Keratinocyte (primary cell): ENCODE results near the gene NIPBL. TPM values are rescaled to one million over a fixed set of nuclear protein-coding genes. Genes with fewer than 3 reads are reported as not detected.

Experiments
- DNase-seq: peaks from one replicate; pipeline ENCODE4 v3.0.0-alpha.2; 2011; ENCODE audit warnings: low read depth, missing footprints, low spot score
- FAIRE-seq: peaks from 2 replicates; lab custom pipeline; 2011; peaks lifted over from hg19 to GRCh38; lab: Jason Lieb, UNC
- H2AFZ ChIP-seq: 2 replicates; pipeline ENCODE4 v1.6.0; 2012; ENCODE audit warnings: low read length, control low read depth, inconsistent platforms; ENCODE audit not compliant: control insufficient read depth
- H3K27ac ChIP-seq: 2 replicates; pipeline ENCODE4 v1.5.1; 2011; ENCODE audit warnings: low read length; ENCODE audit not compliant: control insufficient read depth, insufficient read depth
- H3K27me3 ChIP-seq: 3 replicates; pipeline ENCODE4 v1.6.0; 2011; ENCODE audit warnings: low read length; ENCODE audit not compliant: control insufficient read depth, insufficient read depth; ENCODE audit errors: extremely low read depth
- H3K36me3 ChIP-seq, 2 experiments: 2 replicates in 1 of 2; 3 replicates in 1 of 2; pipeline ENCODE4 v1.5.1; 2011; ENCODE audit warnings: low read length in 2 of 2, mild to moderate bottlenecking in 1 of 2; ENCODE audit not compliant: control insufficient read depth in 2 of 2, insufficient read depth in 2 of 2; ENCODE audit errors: extremely low read depth in 1 of 2
- H3K4me1 ChIP-seq: 3 replicates; pipeline ENCODE4 v1.5.1; 2011; ENCODE audit warnings: low read length; ENCODE audit not compliant: control insufficient read depth, insufficient read depth; ENCODE audit errors: extremely low read depth
- H3K4me2 ChIP-seq: 3 replicates; pipeline ENCODE4 v1.6.0; 2011; ENCODE audit warnings: low read depth, low read length; ENCODE audit not compliant: control insufficient read depth, insufficient read depth; ENCODE audit errors: extremely low read depth
- H3K4me3 ChIP-seq, 3 experiments: fragments of 200-600 bp in 1 of 3; sonication (generic) in 1 of 3; 2 replicates in 2 of 3; 3 replicates in 1 of 3; pipeline ENCODE4 v1.5.1; 2011 to 2016; ENCODE audit warnings: low read length in 3 of 3, mild to moderate bottlenecking in 3 of 3, control low read depth in 2 of 3, inconsistent platforms in 1 of 3, low read depth in 1 of 3, mixed read lengths in 1 of 3, mixed run types in 1 of 3, moderate library complexity in 1 of 3; ENCODE audit not compliant: control insufficient read depth in 2 of 3, insufficient read depth in 2 of 3; ENCODE audit errors: extremely low read depth in 1 of 3
- H3K79me2 ChIP-seq: 2 replicates; pipeline ENCODE4 v1.6.0; 2012; ENCODE audit warnings: low read length; ENCODE audit not compliant: control insufficient read depth, insufficient read depth
- H3K9ac ChIP-seq: 3 replicates; pipeline ENCODE4 v1.6.0; 2011; ENCODE audit warnings: low read length; ENCODE audit not compliant: control insufficient read depth, insufficient read depth; ENCODE audit errors: extremely low read depth
- H3K9me1 ChIP-seq: 3 replicates; pipeline ENCODE4 v1.6.0; 2011; ENCODE audit warnings: low read length; ENCODE audit not compliant: control insufficient read depth, insufficient read depth; ENCODE audit errors: extremely low read depth
- H3K9me3 ChIP-seq: 2 replicates; pipeline ENCODE4 v1.5.1; 2012; ENCODE audit warnings: low read depth, low read length; ENCODE audit not compliant: control insufficient read depth
- H4K20me1 ChIP-seq: 3 replicates; pipeline ENCODE4 v1.6.0; 2011; ENCODE audit warnings: low read length; ENCODE audit not compliant: control insufficient read depth, insufficient read depth; ENCODE audit errors: extremely low read depth
- CTCF ChIP-seq, 3 experiments: IDR thresholded peaks in 1 of 3; conservative IDR thresholded peaks in 1 of 3; optimal IDR thresholded peaks in 1 of 3; 2 replicates in 2 of 3; 3 replicates in 1 of 3; pipeline versions ENCODE3 to v1.5.1; 2011; ENCODE audit warnings: low read length in 3 of 3, mild to moderate bottlenecking in 3 of 3, moderate library complexity in 2 of 3, control low read depth in 1 of 3, inconsistent platforms in 1 of 3; ENCODE audit not compliant: insufficient read depth in 2 of 3; ENCODE audit errors: extremely low read depth in 1 of 3
- EZH2 ChIP-seq: IDR thresholded peaks from one replicate; pipeline ENCODE4 v1.6.1; 2012; ENCODE audit warnings: inconsistent platforms, mild to moderate bottlenecking, low read length, moderate library complexity
- dilution Hi-C: fragments of 300-500 bp; cut with MboI; formaldehyde crosslinking; loops from one replicate; pipeline ENCODE4 v1.7.0; 2020; ENCODE audit warnings: low sequenced_read_pairs; ENCODE audit not compliant: extremely low pct_ligation_motif_present
- polyA plus RNA-seq, 5 experiments: library from polyadenylated mRNA; depleted of rRNA in 3 of 5; stranded (reverse) in 3 of 5; stranded (forward) in 1 of 5; unstranded in 1 of 5; fragments of >200 nt; gene quantifications; 1 replicate in 1 of 5; 2 replicates in 3 of 5; 3 replicates in 1 of 5; pipeline versions ENCODE4 v1.2.1 to v1.2.3, GENCODE V29; 2011 to 2012; ENCODE audit warnings: missing spikeins in 2 of 5, low read depth in 1 of 5, low replicate concordance in 1 of 5

Gene NIPBL
- polyA plus RNA-seq, 1 donor (not counting 4 experiments of a cell fraction or from before 2014, with no cell fraction given) = 23.4 TPM

GRCh38 chr5:36934740-36935356 lies 58.3 kb downstream of the NIPBL start:
- Histone ChIP-seq H3K9ac (no peak overlapping the region), H3K9me1 (no peaks in the 10 kb centered on the region), H3K9me3 (no peaks in the 10 kb centered on the region), H3K36me3 (no peaks in the 10 kb centered on the region), H3K79me2 (peaks cover 93% of the 10 kb centered on the region), H3K4me1 (peaks cover 2% of the 10 kb centered on the region), H4K20me1 (peaks cover 5% of the 10 kb centered on the region), H2AFZ (no peak overlapping the region), H3K27ac (no peak overlapping the region), H3K27me3 (no peaks in the 10 kb centered on the region), H3K4me3 (no peak overlapping the region), H3K4me2 (no peak overlapping the region)
- TF ChIP-seq CTCF (optimal IDR thresholded peaks at IDR 0.05 in 1 of 3, IDR thresholded peaks at IDR 0.05 in 1 of 3, conservative IDR thresholded peaks at IDR 0.05 in 1 of 3; ENCODE audit: extremely low read depth in 1 of 3, insufficient read depth in 2 of 3, low read length in 3 of 3) (no peak), EZH2 (no peak)
- DNase-seq (no peak), FAIRE-seq (peak; percentile 53)
- dilution Hi-C loops = no loop called here

GRCh38 chr5:36935805-36936204 lies 59.2 kb downstream of the NIPBL start:
- DNase-seq = no peak
- H3K9me1 ChIP-seq = no peaks in the 10 kb centered on the region

More at GRCh38 chr5:36935805-36936204, 59.2 kb downstream of the NIPBL start:
- Histone ChIP-seq H3K79me2 (peaks cover 93% of the 10 kb centered on the region), H3K9ac (no peak overlapping the region), H3K4me2 (no peak overlapping the region), H3K9me3 (no peaks in the 10 kb centered on the region), H3K36me3 (no peaks in the 10 kb centered on the region), H3K27me3 (no peaks in the 10 kb centered on the region), H3K27ac (no peak overlapping the region), H3K4me1 (peaks cover 2% of the 10 kb centered on the region), H2AFZ (no peak overlapping the region), H3K4me3 (no peak overlapping the region), H4K20me1 (peaks cover 5% of the 10 kb centered on the region)
- no peak for TF ChIP-seq CTCF (optimal IDR thresholded peaks at IDR 0.05 in 1 of 3, IDR thresholded peaks at IDR 0.05 in 1 of 3, conservative IDR thresholded peaks at IDR 0.05 in 1 of 3; ENCODE audit: extremely low read depth in 1 of 3, insufficient read depth in 2 of 3, low read length in 3 of 3)
- no peak for TF ChIP-seq EZH2
- FAIRE-seq = no peak
- dilution Hi-C loops = no loop called here
